SK-N-SH treated with all-trans-retinoic acid at 6 μM for 48 hours (cell line): ENCODE data around the gene HOATZ.

Experiments used
- BACH2 ChIP-seq: fragments of 250-450 bp; sonication (Bioruptor Pico); IDR thresholded peaks from 2 replicates; pipeline ENCODE4 v1.9.0; 2021; ENCODE audit warnings: mild to moderate bottlenecking, borderline replicate concordance
- CREB5 ChIP-seq: fragments of 250-450 bp; sonication (Bioruptor Pico); IDR thresholded peaks from 2 replicates; pipeline ENCODE4 v1.5.1; 2020; ENCODE audit warnings: low read depth, mild to moderate bottlenecking, moderate library complexity
- ESRRG ChIP-seq: fragments of 250-450 bp; sonication (Bioruptor Pico); IDR thresholded peaks from 2 replicates; pipeline ENCODE4 v1.6.1; 2021; ENCODE audit warnings: mild to moderate bottlenecking
- RARB ChIP-seq: fragments of 250-450 bp; sonication (Bioruptor Pico); IDR thresholded peaks from 2 replicates; pipeline ENCODE4 v1.8.0; 2021; ENCODE audit warnings: mild to moderate bottlenecking, moderate library complexity
- SNAI2 ChIP-seq: fragments of 250-450 bp; sonication (Bioruptor Pico); IDR thresholded peaks from 2 replicates; pipeline ENCODE4 v1.5.0; 2020; ENCODE audit warnings: mild to moderate bottlenecking, moderate library complexity
- ZC3H10 ChIP-seq: fragments of 250-450 bp; sonication (Bioruptor Pico); IDR thresholded peaks from 2 replicates; pipeline ENCODE4 v1.5.1; 2021; ENCODE audit warnings: mild to moderate bottlenecking, moderate library complexity
- ZFP3 ChIP-seq: fragments of 250-450 bp; sonication (Bioruptor Pico); IDR thresholded peaks from 2 replicates; pipeline ENCODE4 v1.5.0; 2020; ENCODE audit warnings: mild to moderate bottlenecking, moderate library complexity
- ZFP30 ChIP-seq: fragments of 450-650 bp; formaldehyde crosslinking; IDR thresholded peaks from 2 replicates; pipeline ENCODE4 v1.5.0; 2022; ENCODE audit warnings: mild to moderate bottlenecking, moderate library complexity
- TF ChIP-seq, protein P1 (sequence below): fragments of 250-450 bp; sonication (Bioruptor Pico); IDR thresholded peaks from 2 replicates; pipeline ENCODE4 v1.8.0; 2021; ENCODE audit warnings: low read depth, mild to moderate bottlenecking, moderate library complexity, borderline replicate concordance
- TF ChIP-seq, protein P2 (sequence below): fragments of 250-450 bp; sonication (Bioruptor Pico); IDR thresholded peaks from 2 replicates; pipeline ENCODE4 v1.8.0; 2020; ENCODE audit warnings: mild to moderate bottlenecking, moderate library complexity, borderline replicate concordance

- TF ChIP-seq, protein P1, sequence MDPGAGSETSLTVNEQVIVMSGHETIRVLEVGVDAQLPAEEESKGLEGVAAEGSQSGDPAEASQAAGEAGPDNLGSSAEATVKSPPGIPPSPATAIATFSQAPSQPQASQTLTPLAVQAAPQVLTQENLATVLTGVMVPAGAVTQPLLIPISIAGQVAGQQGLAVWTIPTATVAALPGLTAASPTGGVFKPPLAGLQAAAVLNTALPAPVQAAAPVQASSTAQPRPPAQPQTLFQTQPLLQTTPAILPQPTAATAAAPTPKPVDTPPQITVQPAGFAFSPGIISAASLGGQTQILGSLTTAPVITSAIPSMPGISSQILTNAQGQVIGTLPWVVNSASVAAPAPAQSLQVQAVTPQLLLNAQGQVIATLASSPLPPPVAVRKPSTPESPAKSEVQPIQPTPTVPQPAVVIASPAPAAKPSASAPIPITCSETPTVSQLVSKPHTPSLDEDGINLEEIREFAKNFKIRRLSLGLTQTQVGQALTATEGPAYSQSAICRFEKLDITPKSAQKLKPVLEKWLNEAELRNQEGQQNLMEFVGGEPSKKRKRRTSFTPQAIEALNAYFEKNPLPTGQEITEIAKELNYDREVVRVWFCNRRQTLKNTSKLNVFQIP (CRISPR knock-in tag): no peak
- TF ChIP-seq ZC3H10 (no peak), SNAI2 (CRISPR knock-in tag) (no peak), CREB5 (no peak), ZFP3 (CRISPR knock-in tag) (no peak), ESRRG (CRISPR knock-in tag) (no peak), RARB (CRISPR knock-in tag) (no peak), ZFP30 (no peak), BACH2 (CRISPR knock-in tag) (no peak)
- TF ChIP-seq, protein P2, sequence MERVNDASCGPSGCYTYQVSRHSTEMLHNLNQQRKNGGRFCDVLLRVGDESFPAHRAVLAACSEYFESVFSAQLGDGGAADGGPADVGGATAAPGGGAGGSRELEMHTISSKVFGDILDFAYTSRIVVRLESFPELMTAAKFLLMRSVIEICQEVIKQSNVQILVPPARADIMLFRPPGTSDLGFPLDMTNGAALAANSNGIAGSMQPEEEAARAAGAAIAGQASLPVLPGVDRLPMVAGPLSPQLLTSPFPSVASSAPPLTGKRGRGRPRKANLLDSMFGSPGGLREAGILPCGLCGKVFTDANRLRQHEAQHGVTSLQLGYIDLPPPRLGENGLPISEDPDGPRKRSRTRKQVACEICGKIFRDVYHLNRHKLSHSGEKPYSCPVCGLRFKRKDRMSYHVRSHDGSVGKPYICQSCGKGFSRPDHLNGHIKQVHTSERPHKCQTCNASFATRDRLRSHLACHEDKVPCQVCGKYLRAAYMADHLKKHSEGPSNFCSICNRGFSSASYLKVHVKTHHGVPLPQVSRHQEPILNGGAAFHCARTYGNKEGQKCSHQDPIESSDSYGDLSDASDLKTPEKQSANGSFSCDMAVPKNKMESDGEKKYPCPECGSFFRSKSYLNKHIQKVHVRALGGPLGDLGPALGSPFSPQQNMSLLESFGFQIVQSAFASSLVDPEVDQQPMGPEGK (CRISPR knock-in tag): no peak
Measured at GRCh38 chr11:111494040-111494439, 20.5 kb upstream of the HOATZ start.
